ENCODE measurements around the gene CERS1. TPM values are rescaled to one million over a fixed set of nuclear protein-coding genes. Genes with fewer than 3 reads are reported as not detected.
"Not testable (repeated sequence)": the region's sequence is repeated elsewhere in the genome, so short reads cannot be mapped to it uniquely, and the experiment has no call there.

Gene CERS1
- total RNA-seq, 6 experiments from 2014 or later = not detected

DNA sequence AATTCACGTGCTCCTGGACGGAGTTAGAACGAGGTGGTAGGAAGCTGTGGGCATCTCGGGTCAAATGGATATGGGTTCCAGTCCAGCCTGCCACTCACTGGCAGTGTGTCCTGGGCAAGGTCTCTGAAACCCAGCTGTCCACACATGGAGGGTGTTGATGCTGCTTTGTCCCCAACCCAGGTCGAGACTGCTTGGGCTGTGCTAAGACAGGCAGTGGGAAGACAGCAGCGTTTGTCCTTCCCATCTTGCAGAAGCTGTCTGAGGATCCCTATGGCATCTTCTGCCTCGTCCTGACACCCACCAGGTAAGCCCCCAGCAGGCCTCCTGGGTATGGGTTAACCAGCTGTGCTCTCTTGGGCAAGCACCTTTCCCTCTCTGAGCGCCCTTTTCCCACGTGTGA lies 24.4 kb upstream of the CERS1 start:
- H3K4me1 ChIP-seq = peaks cover 0 to 25% (median 4%) of the 10 kb centered on the region in 4 donors
- DNase-seq = no peak

DNA sequence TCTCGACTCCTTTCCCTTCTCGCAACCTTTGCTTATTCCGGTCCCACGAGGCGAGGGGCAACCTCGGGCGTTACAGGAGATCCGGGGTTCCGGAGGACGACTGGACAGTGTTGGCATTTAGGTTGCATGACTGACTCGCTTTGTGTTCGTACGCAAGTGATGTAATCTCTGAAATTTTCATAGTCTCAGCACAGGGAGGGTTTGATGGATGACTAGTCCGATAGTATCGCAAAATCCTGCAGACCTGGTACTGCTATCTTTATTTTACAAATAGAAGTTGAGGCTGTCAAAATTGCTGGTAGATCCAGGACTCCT lies 23.9 kb upstream of the CERS1 start:
- Histone ChIP-seq H3K4me3 (peak overlapping the region; percentile 97 to 98 (median 98)), H3K9me3 (no peaks in the 10 kb centered on the region), H3K4me1 (peaks cover 0 to 25% (median 4%) of the 10 kb centered on the region in 4 donors), H3K27me3 (no peaks in the 10 kb centered on the region), H3K36me3 (peaks cover 0 to 35% (median 13%) of the 10 kb centered on the region in 4 donors), H3K27ac (peak overlapping the region in 2 of 3 donors; percentile 52 to 59)
- TF ChIP-seq, protein P1, sequence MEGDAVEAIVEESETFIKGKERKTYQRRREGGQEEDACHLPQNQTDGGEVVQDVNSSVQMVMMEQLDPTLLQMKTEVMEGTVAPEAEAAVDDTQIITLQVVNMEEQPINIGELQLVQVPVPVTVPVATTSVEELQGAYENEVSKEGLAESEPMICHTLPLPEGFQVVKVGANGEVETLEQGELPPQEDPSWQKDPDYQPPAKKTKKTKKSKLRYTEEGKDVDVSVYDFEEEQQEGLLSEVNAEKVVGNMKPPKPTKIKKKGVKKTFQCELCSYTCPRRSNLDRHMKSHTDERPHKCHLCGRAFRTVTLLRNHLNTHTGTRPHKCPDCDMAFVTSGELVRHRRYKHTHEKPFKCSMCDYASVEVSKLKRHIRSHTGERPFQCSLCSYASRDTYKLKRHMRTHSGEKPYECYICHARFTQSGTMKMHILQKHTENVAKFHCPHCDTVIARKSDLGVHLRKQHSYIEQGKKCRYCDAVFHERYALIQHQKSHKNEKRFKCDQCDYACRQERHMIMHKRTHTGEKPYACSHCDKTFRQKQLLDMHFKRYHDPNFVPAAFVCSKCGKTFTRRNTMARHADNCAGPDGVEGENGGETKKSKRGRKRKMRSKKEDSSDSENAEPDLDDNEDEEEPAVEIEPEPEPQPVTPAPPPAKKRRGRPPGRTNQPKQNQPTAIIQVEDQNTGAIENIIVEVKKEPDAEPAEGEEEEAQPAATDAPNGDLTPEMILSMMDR (IDR thresholded peaks at IDR 0.05) = no peak
- no peak for TF ChIP-seq POLR2A (IDR thresholded peaks at IDR 0.05)
- intact Hi-C loops (cut with DNase I) = no loop called here
- DNase-seq (no peak), ATAC-seq (no peak)
- WGBS (ENCODE audit: insufficient coverage, low coverage, low lambda C conversion rate, missing lambda C conversion rate) = 0% methylated on average over 12 of the region's 15 CpGs

More for the DNA sequence above, 24.4 kb upstream of the CERS1 start:
- no peak overlapping the region for H3K27ac ChIP-seq
- ATAC-seq = no peak
- TF ChIP-seq, protein P1 (IDR thresholded peaks at IDR 0.05) = no peak
- TF ChIP-seq POLR2A (IDR thresholded peaks at IDR 0.05) = no peak
- H3K9me3 ChIP-seq = no peaks in the 10 kb centered on the region
- H3K27me3 ChIP-seq = no peaks in the 10 kb centered on the region
- H3K4me3 ChIP-seq = peak overlapping the region; percentile 97 to 98 (median 98)
- intact Hi-C loops (cut with DNase I) = no loop called here
- peaks cover 0 to 39% (median 17%) of the 10 kb centered on the region in 4 donors for H3K36me3 ChIP-seq
- WGBS (ENCODE audit: insufficient coverage, low coverage, low lambda C conversion rate, missing lambda C conversion rate) = 18% methylated on average over 5 of the region's 9 CpGs

DNA sequence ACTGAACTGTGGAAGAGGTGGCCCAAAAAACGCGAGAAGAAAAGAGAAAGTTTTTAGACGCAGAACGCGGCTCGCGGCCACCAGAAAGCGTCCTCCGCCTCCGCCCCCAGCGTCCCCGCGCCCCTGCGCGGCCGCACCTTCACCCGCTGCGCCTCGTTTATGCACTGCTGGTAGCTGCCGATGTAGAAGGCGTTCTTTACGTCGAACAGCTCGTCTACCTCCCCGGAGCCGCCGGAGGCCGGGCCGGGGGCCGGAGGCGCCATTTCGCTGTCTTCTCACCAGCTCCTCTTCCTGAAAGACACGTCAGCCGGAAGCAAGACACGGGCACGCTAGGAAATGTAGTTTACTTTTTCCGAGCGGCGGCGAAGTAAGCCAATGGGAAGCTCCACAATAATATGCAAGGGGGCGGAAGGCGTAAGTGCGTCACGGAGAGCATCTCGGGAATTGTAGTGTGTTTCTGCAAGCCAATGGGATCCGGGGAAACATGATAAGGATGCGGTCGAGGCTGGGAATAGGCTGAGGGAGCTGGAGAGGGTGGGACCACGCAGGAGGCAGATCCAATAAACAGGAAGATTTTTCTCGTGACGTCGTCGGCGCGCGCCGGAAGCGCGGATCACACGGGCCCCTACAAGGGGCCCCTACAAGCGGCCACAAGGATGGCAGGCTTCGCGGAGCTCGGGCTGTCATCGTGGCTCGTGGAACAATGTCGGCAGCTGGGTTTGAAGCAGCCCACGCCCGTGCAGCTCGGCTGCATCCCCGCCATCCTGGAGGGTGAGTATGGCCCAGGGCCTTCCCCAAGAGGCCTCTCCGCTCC lies 23.3 kb upstream of the CERS1 start, which contains the start of the genes COPE and DDX49:
Gene COPE (minus strand): TSS at position 302 of the 814 bp plus-strand sequence. CDS start 39 bp downstream, at position 263.
Gene DDX49 (plus strand): TSS at position 630 of the 814 bp plus-strand sequence. CDS start 27 bp downstream, at position 657.
- peaks cover 0 to 25% (median 4%) of the 10 kb centered on the region in 4 donors for H3K4me1 ChIP-seq
- H3K27me3 ChIP-seq = no peaks in the 10 kb centered on the region
- peak within 1 kb of the TSS; percentile 61 to 78 (median 78) for H3K27ac ChIP-seq
- DNase-seq (peak; percentile 94 to 98 (median 97)), ATAC-seq (peak; percentile 98 to 99 (median 98))
- peak; percentile 84 for TF ChIP-seq POLR2A (IDR thresholded peaks at IDR 0.05)
- TF ChIP-seq, protein P1 (IDR thresholded peaks at IDR 0.05) = no peak
- intact Hi-C loops (cut with DNase I) = no loop called here
- H3K36me3 ChIP-seq = peaks cover 0 to 33% (median 8%) of the 10 kb centered on the region in 4 donors
- no peaks in the 10 kb centered on the region for H3K9me3 ChIP-seq
- H3K4me3 ChIP-seq = peak within 1 kb of the TSS; percentile 97 to 98 (median 98)
- 0% methylated on average over 34 of the region's 72 CpGs for WGBS (ENCODE audit: insufficient coverage, low coverage, low lambda C conversion rate, missing lambda C conversion rate)

DNA sequence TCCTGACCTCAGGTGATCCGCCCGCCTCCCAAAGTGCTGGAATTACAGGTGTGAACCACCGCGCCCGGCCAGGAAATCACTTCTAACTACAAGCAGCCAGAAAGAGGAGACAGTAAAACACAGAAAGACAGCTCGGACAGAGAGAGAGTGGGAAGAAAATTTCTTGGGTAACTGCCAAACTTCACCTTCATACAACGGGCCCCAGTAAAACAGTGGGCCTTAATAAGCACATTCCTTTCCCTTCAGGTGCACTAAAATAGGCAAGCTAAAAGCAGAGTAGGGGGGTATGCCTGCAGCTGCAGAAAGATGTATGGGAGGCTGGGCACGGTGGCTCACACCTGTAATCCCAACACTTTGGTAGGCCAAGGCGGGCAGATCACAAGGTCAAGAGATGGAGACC lies 21.6 kb upstream of the CERS1 start:
- 82% methylated on average over 8 of the region's 9 CpGs for WGBS (ENCODE audit: insufficient coverage, low coverage, low lambda C conversion rate, missing lambda C conversion rate)
- not testable (repeated sequence) for H3K4me3 ChIP-seq

DNA sequence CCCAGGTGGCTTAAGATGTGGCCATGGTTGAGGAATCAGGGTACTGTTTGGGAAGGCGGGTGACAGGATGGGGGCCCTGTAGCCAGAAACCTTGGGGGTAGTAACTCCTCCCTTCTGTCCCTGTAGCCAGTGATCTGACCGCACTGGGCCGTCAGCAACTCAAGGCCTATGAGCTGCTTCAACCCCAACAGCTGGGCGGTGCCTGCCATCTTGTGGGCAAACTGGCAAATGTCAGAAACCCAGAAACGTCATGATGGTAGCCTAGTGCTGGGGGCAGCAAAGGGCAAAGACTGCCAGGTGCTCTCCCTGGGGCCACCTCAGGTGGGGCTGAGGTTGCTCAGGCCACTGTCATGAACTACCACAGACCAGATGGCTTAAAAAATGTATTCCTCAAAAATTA lies 19.7 kb upstream of the CERS1 start:
- ATAC-seq = no peak

More for the DNA sequence above, 21.6 kb upstream of the CERS1 start:
- H3K27me3 ChIP-seq; H3K27ac ChIP-seq; intact Hi-C loops (cut with DNase I); H3K9me3 ChIP-seq; ATAC-seq; DNase-seq: not testable (repeated sequence)
- H3K4me1 ChIP-seq = peaks cover 0 to 25% (median 4%) of the 10 kb centered on the region in 4 donors
- H3K36me3 ChIP-seq = peaks cover 0 to 16% (median 4%) of the 10 kb centered on the region in 4 donors

More for the DNA sequence above, 19.7 kb upstream of the CERS1 start:
- DNase-seq = peak in 1 of 3 donors; percentile 21
- peaks cover 0 to 24% (median 3%) of the 10 kb centered on the region in 4 donors for H3K4me1 ChIP-seq
- no peak overlapping the region for H3K4me3 ChIP-seq
- no peak overlapping the region for H3K27ac ChIP-seq
- WGBS (ENCODE audit: insufficient coverage, low coverage, low lambda C conversion rate, missing lambda C conversion rate) = no CpG with 5 or more reads among the region's 5 CpGs
- intact Hi-C loops (cut with DNase I) = no loop called here
- H3K27me3 ChIP-seq = no peaks in the 10 kb centered on the region
- H3K36me3 ChIP-seq = peaks cover 0 to 4% (median 0%) of the 10 kb centered on the region in 4 donors
- H3K9me3 ChIP-seq = no peaks in the 10 kb centered on the region
- TF ChIP-seq, protein P1 (IDR thresholded peaks at IDR 0.05) = peak in 3 of 4 donors; percentile 17 to 39 (median 18)
- TF ChIP-seq POLR2A (IDR thresholded peaks at IDR 0.05) = no peak

All from right lobe of liver (tissue), 6 donors.